Hindlimb muscle (tissue), 1 donor: ENCODE measurements around the gene ANKRD53. TPM values are rescaled to one million over a fixed set of nuclear protein-coding genes. Genes with fewer than 3 reads are reported as not detected.

Source experiments
- DNase-seq: peaks from one replicate; pipeline ENCODE4 v3.0.0-alpha.2; 2013
- polyA plus RNA-seq: library from polyadenylated mRNA; unstranded; fragments of 120-200 nt; gene quantifications from one replicate; pipeline ENCODE4 v1.2.1, GENCODE V29; 2013; ENCODE audit not compliant: insufficient read length

ANKRD53 gene
- polyA plus RNA-seq, result 1.5 TPM

- DNase-seq, result peak; percentile 57
Measured at GRCh38 chr2:70978341-70979179, at the start of gene ANKRD53. Gene ANKRD53, plus strand, starts transcription at chr2:70978630. Its CDS starts 16 bp downstream, at chr2:70978646.

GRCh38 chr2:70930371-70931329 is 47.8 kb upstream of the ANKRD53 start:
- DNase-seq, result no peak

DNA sequence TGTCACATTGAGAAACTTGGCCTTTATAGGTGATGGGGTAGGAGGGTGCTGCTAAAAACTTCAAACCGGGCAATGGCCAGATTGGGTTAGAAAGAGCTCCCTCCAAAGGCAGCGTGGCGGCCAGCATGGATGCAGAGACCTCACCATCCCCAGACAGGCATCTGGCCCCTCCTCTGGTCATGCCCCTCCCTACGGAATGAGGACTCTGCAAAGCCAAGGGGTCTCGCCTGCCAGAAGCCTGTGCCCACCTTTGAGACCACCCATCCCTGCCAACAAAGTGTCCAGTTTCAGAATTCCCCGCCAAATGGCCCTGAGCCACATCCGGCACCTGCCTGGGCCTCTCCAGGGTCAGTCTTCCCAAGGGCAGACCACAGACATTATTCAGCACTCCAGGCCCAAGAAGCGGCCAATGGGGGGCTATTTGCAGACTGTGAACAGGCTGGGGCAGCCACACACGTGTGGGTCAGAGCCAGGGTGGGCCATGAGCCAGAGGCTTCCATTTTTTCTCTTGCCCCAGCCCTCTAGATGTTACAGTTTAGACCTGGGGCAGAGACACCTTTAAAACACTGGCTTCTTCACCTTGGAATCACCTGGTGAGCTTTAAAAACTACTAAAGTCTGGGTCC is 46.9 kb upstream of the ANKRD53 start:
- no peak for DNase-seq

DNA sequence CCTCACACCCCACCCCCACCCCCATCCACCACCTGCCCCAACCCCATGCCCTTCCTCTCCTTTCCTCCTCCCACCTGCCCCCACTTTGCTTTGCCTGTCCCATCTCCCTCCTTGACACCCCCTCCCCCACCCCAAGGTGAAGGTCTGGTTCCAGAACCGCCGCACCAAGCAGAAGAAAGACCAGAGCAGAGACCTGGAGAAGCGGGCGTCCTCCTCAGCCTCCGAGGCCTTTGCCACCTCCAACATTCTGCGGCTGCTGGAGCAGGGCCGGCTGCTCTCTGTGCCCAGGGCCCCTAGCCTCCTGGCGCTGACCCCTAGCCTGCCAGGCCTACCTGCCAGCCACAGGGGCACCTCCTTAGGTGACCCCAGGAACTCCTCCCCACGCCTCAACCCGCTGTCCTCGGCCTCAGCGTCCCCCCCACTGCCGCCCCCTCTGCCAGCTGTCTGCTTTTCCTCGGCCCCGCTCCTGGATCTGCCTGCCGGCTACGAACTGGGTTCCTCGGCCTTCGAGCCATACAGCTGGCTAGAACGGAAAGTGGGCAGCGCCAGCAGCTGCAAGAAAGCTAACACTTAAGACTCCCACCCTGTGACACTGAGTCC is 45.7 kb upstream of the ANKRD53 start:
- DNase-seq, result no peak

GRCh38 chr2:70934981-70935380 is 43.4 kb upstream of the ANKRD53 start:
- no peak for DNase-seq

GRCh38 chr2:70935468-70936164 is 42.8 kb upstream of the ANKRD53 start, which contains the start of gene ATP6V1B1:
Gene ATP6V1B1, plus strand, starts transcription at chr2:70935900. Its CDS starts 55 bp downstream, at chr2:70935955.
- no peak for DNase-seq

DNA sequence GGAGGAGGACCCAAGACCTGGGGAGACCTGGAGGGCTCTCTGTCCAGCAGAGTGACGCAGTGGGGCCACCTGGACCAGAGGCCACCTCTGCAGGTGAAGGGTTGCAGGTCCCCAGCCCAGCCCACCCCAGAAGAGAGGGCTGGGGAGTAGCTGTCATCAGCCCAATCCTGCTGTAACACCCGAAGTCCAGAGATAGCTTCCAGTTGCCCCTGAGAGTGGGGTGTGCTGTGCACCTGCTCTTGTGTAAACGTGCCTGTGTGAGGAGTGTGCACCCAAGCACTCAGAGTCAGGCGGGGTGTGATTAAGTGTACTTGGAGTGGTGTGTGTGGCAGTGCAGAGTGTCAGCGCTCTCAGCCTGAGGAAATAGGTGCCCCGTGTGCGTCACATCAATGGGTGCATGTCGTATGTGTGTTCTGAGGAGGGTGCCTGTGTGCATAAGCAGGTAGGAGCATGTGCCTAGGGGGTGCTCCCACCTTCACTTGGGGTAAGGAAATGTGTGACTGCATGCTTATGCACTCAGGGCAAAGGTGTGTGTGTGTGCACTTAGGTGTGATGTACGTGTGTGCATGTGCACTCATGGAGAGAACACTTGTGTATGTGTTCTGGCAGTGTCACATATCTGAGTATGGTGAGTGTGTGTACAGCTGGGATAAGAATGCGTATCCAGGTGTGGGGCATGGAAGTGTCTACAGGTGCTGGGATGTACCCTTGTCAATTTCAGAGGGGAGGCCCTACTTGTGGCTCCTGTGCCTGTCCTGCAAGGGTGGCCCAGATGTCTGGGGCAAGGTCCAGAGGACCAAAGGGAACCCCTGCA is 42.1 kb upstream of the ANKRD53 start:
- DNase-seq, result no peak

DNA sequence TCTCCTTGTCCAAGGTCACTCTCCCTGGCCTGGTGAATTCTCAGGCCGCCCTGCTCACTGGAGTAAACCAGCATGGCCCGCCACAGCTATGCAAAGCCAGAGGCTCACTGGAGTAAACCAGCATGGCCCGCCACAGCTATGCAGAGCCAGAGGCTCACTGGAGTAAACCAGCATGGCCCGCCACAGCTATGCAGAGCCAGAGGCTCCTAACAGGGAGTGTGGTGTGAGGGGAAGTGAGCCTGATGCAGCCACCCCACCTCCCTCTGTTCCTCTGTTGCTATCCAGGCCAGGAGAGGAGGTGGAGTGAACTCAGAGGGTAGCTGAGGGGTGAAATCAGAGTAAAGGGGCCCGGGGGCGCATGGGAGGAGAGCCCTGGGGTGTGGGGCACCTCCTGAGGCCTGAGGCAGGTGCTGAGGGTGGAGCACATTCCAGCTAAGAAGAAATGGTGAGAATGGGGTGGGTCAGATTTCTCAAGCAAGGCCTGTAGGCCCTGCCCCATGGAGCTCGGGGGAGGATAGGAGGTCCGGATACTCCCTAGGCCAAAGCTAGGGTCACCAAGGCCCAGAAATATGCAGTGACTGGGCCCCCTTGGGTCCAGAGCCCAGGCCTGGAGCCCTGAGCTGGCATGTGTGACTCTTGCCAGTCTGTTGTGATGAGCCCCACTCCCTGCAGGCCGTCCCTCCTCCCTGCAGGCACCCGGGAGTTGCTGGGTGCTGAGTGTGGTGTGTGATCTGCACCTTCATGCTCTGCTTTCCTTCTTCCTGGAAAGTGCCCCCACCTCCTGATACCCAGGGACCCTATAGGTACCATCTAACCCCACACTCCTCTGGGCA is 41.2 kb upstream of the ANKRD53 start:
- no peak for DNase-seq

- DNase-seq, result no peak
Measured at GRCh38 chr2:70937866-70938585, 40.4 kb upstream of the ANKRD53 start.

- DNase-seq, result no peak
Measured at GRCh38 chr2:70938586-70938950, 39.9 kb upstream of the ANKRD53 start.

GRCh38 chr2:70939001-70939838 is 39.2 kb upstream of the ANKRD53 start:
- no peak for DNase-seq

DNA sequence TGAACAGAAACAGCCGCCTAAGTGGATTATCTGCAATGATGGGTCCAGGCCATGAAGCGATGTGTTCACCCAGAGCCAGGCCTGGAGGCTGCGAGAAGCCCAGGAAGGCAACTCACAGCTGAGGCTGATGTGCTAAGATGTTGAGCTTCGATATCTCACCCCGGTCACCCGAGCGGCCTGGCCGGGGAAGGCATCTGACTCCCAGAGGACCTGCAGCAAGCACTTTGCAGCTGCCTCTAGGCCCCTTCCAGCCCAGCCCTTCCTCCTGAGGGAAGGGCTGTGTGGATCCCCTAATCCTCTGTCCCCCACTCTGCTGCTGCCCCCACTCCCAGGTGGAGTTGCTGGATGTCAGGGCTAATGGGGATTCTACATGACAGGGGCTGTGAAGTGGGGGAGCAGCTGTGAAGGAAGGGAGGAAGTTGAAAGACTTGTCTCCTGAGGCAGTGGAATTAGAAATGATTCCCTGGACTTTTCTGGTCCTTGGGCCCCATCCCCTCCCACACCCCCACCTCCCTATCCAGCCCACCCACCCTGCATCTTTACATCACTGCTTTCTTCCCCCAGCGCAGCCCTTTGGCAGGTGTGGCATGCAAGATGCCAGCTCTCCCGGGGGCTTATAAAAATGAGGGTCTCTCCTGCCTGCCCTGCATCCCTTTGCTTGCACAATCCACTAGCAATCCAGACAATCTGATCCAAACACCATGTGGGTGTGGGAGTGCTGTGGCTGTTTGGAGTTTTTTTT is 38.4 kb upstream of the ANKRD53 start:
- DNase-seq, result no peak

- no peak for DNase-seq
Measured at GRCh38 chr2:70941186-70941585, 37.2 kb upstream of the ANKRD53 start.

- DNase-seq, result no peak
Measured at GRCh38 chr2:70941701-70942100, 36.7 kb upstream of the ANKRD53 start.

- DNase-seq, result no peak
Measured at GRCh38 chr2:70942396-70943204, 35.8 kb upstream of the ANKRD53 start.

GRCh38 chr2:70943205-70943871 is 35.1 kb upstream of the ANKRD53 start:
- no peak for DNase-seq
